Mucosa of descending colon (tissue), 3 donors: ENCODE results near the gene DDC. TPM values are rescaled to one million over a fixed set of nuclear protein-coding genes. Genes with fewer than 3 reads are reported as not detected.

Source experiments
- ATAC-seq: fragments of 200-7000 bp; cut with Tn5 transposase; one replicate; pipeline ENCODE4 v1.9.1; 2020; ENCODE audit warnings: mild to moderate bottlenecking, moderate library complexity
- DNase-seq, 3 donors: peaks; one replicate each; pipeline ENCODE4 v3.0.0-alpha.2; 2020
- H3K36me3 ChIP-seq: fragments of 200-600 bp; one replicate; pipeline ENCODE4 v1.8.0; 2021; ENCODE audit warnings: low read depth, mild to moderate bottlenecking
- H3K4me1 ChIP-seq: fragments of 200-600 bp; one replicate; pipeline ENCODE4 v1.8.0; 2021; ENCODE audit warnings: low read depth, mild to moderate bottlenecking
- H3K4me3 ChIP-seq: fragments of 200-600 bp; one replicate; pipeline ENCODE4 v1.8.0; 2021; ENCODE audit warnings: mild to moderate bottlenecking
- H3K9me3 ChIP-seq: fragments of 200-600 bp; one replicate; pipeline ENCODE4 v1.8.0; 2021; ENCODE audit warnings: mild to moderate bottlenecking
- CTCF ChIP-seq: fragments of 200-600 bp; IDR thresholded peaks from one replicate; pipeline ENCODE4 v1.8.0; 2022; ENCODE audit warnings: antibody characterized with exemption, mild to moderate bottlenecking
- intact Hi-C, 2 donors: fragments of 100-400 bp; cut with DNase I in 1 of 2; cut with micrococcal nuclease in 1 of 2; formaldehyde crosslinking; loops; one replicate each; pipeline versions ENCODE4 v1.11.0 to v1.11.1; 2022; cut with DNase I, micrococcal nuclease
- total RNA-seq, 3 donors: library from RNA; stranded (reverse); fragmentation: NEBNext Ultra II Directional in 2 of 3; extraction: Animal tissue kit (Norgen Biotek cat#: 25700) in 2 of 3; gene quantifications; one replicate each; pipeline versions ENCODE4 v1.2.1 to v1.2.4, GENCODE V29; 2021 to 2023
- donor health status: DM: no; HTN: no; CAD: no; lungs with moderate emphysema.
- donor health status: DM: no; HTN: no; CAD: no.
- donor health status: DM: no; HTN: yes; CAD: no.

DDC gene
- total RNA-seq, 3 donors from 2014 or later, result 29.6 to 94.5 (median 74.4) TPM

GRCh38 chr7:50436133-50436806 lies 128.9 kb downstream of the DDC start:
- ATAC-seq, result no peak
- DNase-seq, result no peak
- Histone ChIP-seq H3K36me3 (no peaks in the 10 kb centered on the region), H3K9me3 (no peaks in the 10 kb centered on the region), H3K4me3 (no peak overlapping the region), H3K4me1 (no peaks in the 10 kb centered on the region)
- intact Hi-C loops, result no loop called here
- TF ChIP-seq CTCF, result no peak

- intact Hi-C loops, result no loop called here
- H3K9me3 ChIP-seq, result no peaks in the 10 kb centered on the region
- DNase-seq (no peak), ATAC-seq (no peak)
- no peaks in the 10 kb centered on the region for H3K4me1 ChIP-seq
- no peak overlapping the region for H3K4me3 ChIP-seq
- no peaks in the 10 kb centered on the region for H3K36me3 ChIP-seq
- no peak for TF ChIP-seq CTCF
These were observed 133.4 kb downstream of the DDC start for GRCh38 chr7:50431722-50432305.

GRCh38 chr7:50431316-50431715 lies 133.9 kb downstream of the DDC start:
- DNase-seq, result no peak
- no peak for ATAC-seq
- intact Hi-C loops, result no loop called here
- Histone ChIP-seq H3K4me1 (no peaks in the 10 kb centered on the region), H3K36me3 (no peaks in the 10 kb centered on the region), H3K4me3 (no peak overlapping the region), H3K9me3 (no peaks in the 10 kb centered on the region)
- no peak for TF ChIP-seq CTCF

GRCh38 chr7:50428911-50429310 lies 136.3 kb downstream of the DDC start:
- Histone ChIP-seq H3K4me3 (no peak overlapping the region), H3K4me1 (no peaks in the 10 kb centered on the region), H3K36me3 (no peaks in the 10 kb centered on the region), H3K9me3 (no peaks in the 10 kb centered on the region)
- DNase-seq, result no peak
- ATAC-seq, result no peak
- no peak for TF ChIP-seq CTCF
- intact Hi-C loops, result no loop called here

- Histone ChIP-seq H3K9me3 (no peaks in the 10 kb centered on the region), H3K36me3 (no peaks in the 10 kb centered on the region), H3K4me1 (no peaks in the 10 kb centered on the region), H3K4me3 (no peak overlapping the region)
- intact Hi-C loops, result no loop called here
- ATAC-seq (no peak), DNase-seq (no peak)
- TF ChIP-seq CTCF, result no peak
These were observed 137.7 kb downstream of the DDC start for GRCh38 chr7:50427518-50427917.
